SK-N-MC (cell line): ENCODE results near the gene TPRA1.
A peak's percentile ranks its signal among the peaks of the same experiment; 100 is the strongest.

Experiments
- DNase-seq: peaks from one replicate; pipeline ENCODE4 v3.0.0-alpha.2; 2011; ENCODE audit warnings: low read depth, low spot score
- H3K27ac ChIP-seq: fragments of 200-600 bp; sonication (generic); 2 replicates; pipeline ENCODE4 v1.5.1; 2016; ENCODE audit warnings: mixed run types
- H3K36me3 ChIP-seq: fragments of 200-600 bp; sonication (generic); 2 replicates; pipeline ENCODE4 v1.6.1; 2017; ENCODE audit warnings: antibody characterized with exemption, low read length, mixed read lengths; ENCODE audit not compliant: insufficient read depth
- H3K4me3 ChIP-seq: fragments of 200-600 bp; sonication (generic); 2 replicates; pipeline ENCODE4 v1.5.1; 2016
- H3K9ac ChIP-seq: fragments of 200-600 bp; sonication (generic); 2 replicates; pipeline ENCODE4 v1.8.0; 2017; ENCODE audit warnings: mixed run types, mixed read lengths; ENCODE audit not compliant: insufficient read length
- H3K9me3 ChIP-seq: fragments of 200-600 bp; sonication (generic); 2 replicates; pipeline ENCODE4 v1.6.1; 2017; ENCODE audit warnings: low read depth, mild to moderate bottlenecking, antibody characterized with exemption, low read length, moderate library complexity, mixed read lengths
- EZH2 ChIP-seq: fragments of 200-600 bp; sonication (generic); IDR thresholded peaks from one replicate; pipeline ENCODE4 v1.6.1; 2017; ENCODE audit warnings: antibody characterized with exemption
- FOXP2 ChIP-seq: optimal IDR thresholded peaks from 2 replicates; pipeline ENCODE3; 2011; ENCODE audit warnings: mild to moderate bottlenecking, moderate library complexity; ENCODE audit not compliant: insufficient read depth; ENCODE audit errors: extremely low read length, control extremely low read depth
- POLR2AphosphoS5 ChIP-seq: IDR thresholded peaks from 2 replicates; pipeline ENCODE4 v1.6.1; 2012; ENCODE audit warnings: mild to moderate bottlenecking, low read depth, low read length, borderline replicate concordance

The TPRA1 gene

GRCh38 chr3:127577448-127577847 is 13.1 kb downstream of the TPRA1 start:
- Histone ChIP-seq H3K4me3 (no peak overlapping the region), H3K9me3 (no peaks in the 10 kb centered on the region), H3K9ac (no peak overlapping the region), H3K36me3 (peaks cover 12% of the 10 kb centered on the region), H3K27ac (no peak overlapping the region)
- no peak for DNase-seq
- no peak for TF ChIP-seq FOXP2
- TF ChIP-seq POLR2AphosphoS5: no peak
- TF ChIP-seq EZH2: no peak

GRCh38 chr3:127574880-127575878 is 15.4 kb downstream of the TPRA1 start:
- TF ChIP-seq EZH2 (no peak), FOXP2 (no peak), POLR2AphosphoS5 (no peak)
- Histone ChIP-seq H3K36me3 (peaks cover 12% of the 10 kb centered on the region), H3K9ac (no peak overlapping the region), H3K27ac (no peak overlapping the region), H3K9me3 (no peaks in the 10 kb centered on the region), H3K4me3 (no peak overlapping the region)
- DNase-seq: peak; percentile 87

- Histone ChIP-seq H3K27ac (no peak overlapping the region), H3K36me3 (peaks cover 12% of the 10 kb centered on the region), H3K9ac (no peak overlapping the region), H3K9me3 (no peaks in the 10 kb centered on the region), H3K4me3 (no peak overlapping the region)
- TF ChIP-seq FOXP2: no peak
- TF ChIP-seq POLR2AphosphoS5: no peak
- TF ChIP-seq EZH2: no peak
- DNase-seq: no peak
Observed at GRCh38 chr3:127573912-127574311, 16.6 kb downstream of the TPRA1 start.

GRCh38 chr3:127573401-127573800 is 17.1 kb downstream of the TPRA1 start:
- no peaks in the 10 kb centered on the region for H3K9me3 ChIP-seq
- no peak overlapping the region for H3K4me3 ChIP-seq
- H3K27ac ChIP-seq: no peak overlapping the region
- DNase-seq: no peak
- H3K9ac ChIP-seq: no peak overlapping the region
- H3K36me3 ChIP-seq: peaks cover 12% of the 10 kb centered on the region
- TF ChIP-seq POLR2AphosphoS5 (no peak), EZH2 (no peak), FOXP2 (no peak)

- Histone ChIP-seq H3K27ac (no peak overlapping the region), H3K4me3 (no peak overlapping the region), H3K36me3 (peaks cover 12% of the 10 kb centered on the region), H3K9ac (no peak overlapping the region), H3K9me3 (no peaks in the 10 kb centered on the region)
- TF ChIP-seq POLR2AphosphoS5 (no peak), EZH2 (no peak), FOXP2 (no peak)
- no peak for DNase-seq
Observed at GRCh38 chr3:127572735-127573134, 17.8 kb downstream of the TPRA1 start.

- Histone ChIP-seq H3K36me3 (peaks cover 12% of the 10 kb centered on the region), H3K9me3 (no peaks in the 10 kb centered on the region), H3K4me3 (no peak overlapping the region), H3K27ac (no peak overlapping the region), H3K9ac (no peak overlapping the region)
- TF ChIP-seq FOXP2 (no peak), POLR2AphosphoS5 (no peak), EZH2 (no peak)
- no peak for DNase-seq
Observed at GRCh38 chr3:127572186-127572585, 18.3 kb downstream of the TPRA1 start.

GRCh38 chr3:127570520-127570919 is 20.0 kb downstream of the TPRA1 start:
- TF ChIP-seq POLR2AphosphoS5: no peak
- TF ChIP-seq EZH2: no peak
- no peak for TF ChIP-seq FOXP2
- Histone ChIP-seq H3K36me3 (peaks cover 12% of the 10 kb centered on the region), H3K4me3 (no peak overlapping the region), H3K9ac (no peak overlapping the region), H3K27ac (no peak overlapping the region), H3K9me3 (no peaks in the 10 kb centered on the region)
- DNase-seq: no peak

GRCh38 chr3:127569160-127569559 is 21.4 kb downstream of the TPRA1 start:
- Histone ChIP-seq H3K36me3 (peaks cover 6% of the 10 kb centered on the region; the same call in 1 of the 2 replicates), H3K9ac (no peak overlapping the region), H3K4me3 (no peak overlapping the region), H3K9me3 (no peaks in the 10 kb centered on the region), H3K27ac (no peak overlapping the region)
- TF ChIP-seq POLR2AphosphoS5 (no peak), EZH2 (no peak), FOXP2 (no peak)
- DNase-seq: no peak

- Histone ChIP-seq H3K27ac (no peak overlapping the region), H3K9ac (no peak overlapping the region), H3K36me3 (peaks cover 4% of the 10 kb centered on the region; the same call in 1 of the 2 replicates), H3K4me3 (no peak overlapping the region), H3K9me3 (no peaks in the 10 kb centered on the region)
- DNase-seq: no peak
- no peak for TF ChIP-seq EZH2
- no peak for TF ChIP-seq FOXP2
- no peak for TF ChIP-seq POLR2AphosphoS5
Observed at GRCh38 chr3:127568586-127568985, 21.9 kb downstream of the TPRA1 start.
